ENCODE data around the gene EXOC4.

EXOC4 gene

DNA sequence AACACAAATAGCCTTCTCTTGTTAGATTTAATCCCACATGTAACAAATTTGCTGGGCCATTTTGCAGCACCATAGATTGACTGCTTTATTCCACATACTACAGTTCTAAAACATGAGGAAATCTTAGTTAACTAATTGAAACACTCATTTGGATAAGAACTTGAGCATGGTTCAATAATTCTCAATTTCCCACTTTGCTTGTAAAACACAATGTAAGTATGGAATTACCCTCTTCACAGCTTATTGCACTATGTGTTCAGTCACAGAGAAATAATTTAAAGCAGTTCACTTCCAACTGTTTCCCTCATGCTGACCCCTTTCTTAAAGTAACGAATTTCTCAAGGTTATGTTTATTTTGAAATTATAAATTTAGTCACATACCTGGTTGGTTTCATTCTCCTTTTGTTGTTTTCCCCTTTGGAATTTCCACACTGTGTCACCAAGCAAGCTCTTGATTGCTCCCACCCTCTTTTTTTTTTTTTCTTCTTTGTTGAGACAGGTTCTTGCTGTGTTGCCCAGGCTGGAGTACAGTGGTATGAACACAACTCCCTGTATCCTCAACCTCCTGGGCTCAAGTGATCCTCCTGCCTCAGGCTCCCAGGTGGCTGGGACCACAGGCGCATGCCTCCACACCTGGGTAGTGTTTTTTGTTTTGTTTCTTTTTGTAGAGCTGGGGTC is 425.4 kb downstream of the EXOC4 start (continued):
- peak; percentile 93 for TF ChIP-seq PRDM4 (tag by site-specific recombination; IDR thresholded peaks at IDR 0.05)
- TF ChIP-seq TRIM28 (IDR thresholded peaks at IDR 0.05; ENCODE audit: borderline replicate concordance, low read length): no peak
- no peak for TF ChIP-seq ZNF48 (tag by site-specific recombination; IDR thresholded peaks at IDR 0.05)
- TF ChIP-seq ZNF24 (tag by site-specific recombination; IDR thresholded peaks at IDR 0.05): no peak
- TF ChIP-seq, protein P1, sequence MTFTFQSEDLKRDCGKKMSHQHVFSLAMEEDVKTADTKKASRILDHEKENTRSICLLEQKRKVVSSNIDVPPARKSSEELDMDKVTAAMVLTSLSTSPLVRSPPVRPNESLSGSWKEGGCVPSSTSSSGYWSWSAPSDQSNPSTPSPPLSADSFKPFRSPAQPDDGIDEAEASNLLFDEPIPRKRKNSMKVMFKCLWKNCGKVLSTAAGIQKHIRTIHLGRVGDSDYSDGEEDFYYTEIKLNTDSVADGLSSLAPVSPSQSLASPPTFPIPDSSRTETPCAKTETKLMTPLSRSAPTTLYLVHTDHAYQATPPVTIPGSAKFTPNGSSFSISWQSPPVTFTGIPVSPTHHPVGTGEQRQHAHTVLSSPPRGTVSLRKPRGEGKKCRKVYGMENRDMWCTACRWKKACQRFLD (tag by site-specific recombination; IDR thresholded peaks at IDR 0.05): no peak
- peak; percentile 39; the same call in 1 of the 2 replicates for TF ChIP-seq ZEB2 (tag by site-specific recombination; IDR thresholded peaks at IDR 0.05)
- no peak for TF ChIP-seq ZNF670 (tag by site-specific recombination; IDR thresholded peaks at IDR 0.05; ENCODE audit: low read depth)
- peak; percentile 94 for TF ChIP-seq PRDM6 (tag by site-specific recombination; IDR thresholded peaks at IDR 0.05)
- no peak for TF ChIP-seq EGR2 (tag by site-specific recombination; IDR thresholded peaks at IDR 0.05; ENCODE audit: low read depth)
- TF ChIP-seq, protein P2, sequence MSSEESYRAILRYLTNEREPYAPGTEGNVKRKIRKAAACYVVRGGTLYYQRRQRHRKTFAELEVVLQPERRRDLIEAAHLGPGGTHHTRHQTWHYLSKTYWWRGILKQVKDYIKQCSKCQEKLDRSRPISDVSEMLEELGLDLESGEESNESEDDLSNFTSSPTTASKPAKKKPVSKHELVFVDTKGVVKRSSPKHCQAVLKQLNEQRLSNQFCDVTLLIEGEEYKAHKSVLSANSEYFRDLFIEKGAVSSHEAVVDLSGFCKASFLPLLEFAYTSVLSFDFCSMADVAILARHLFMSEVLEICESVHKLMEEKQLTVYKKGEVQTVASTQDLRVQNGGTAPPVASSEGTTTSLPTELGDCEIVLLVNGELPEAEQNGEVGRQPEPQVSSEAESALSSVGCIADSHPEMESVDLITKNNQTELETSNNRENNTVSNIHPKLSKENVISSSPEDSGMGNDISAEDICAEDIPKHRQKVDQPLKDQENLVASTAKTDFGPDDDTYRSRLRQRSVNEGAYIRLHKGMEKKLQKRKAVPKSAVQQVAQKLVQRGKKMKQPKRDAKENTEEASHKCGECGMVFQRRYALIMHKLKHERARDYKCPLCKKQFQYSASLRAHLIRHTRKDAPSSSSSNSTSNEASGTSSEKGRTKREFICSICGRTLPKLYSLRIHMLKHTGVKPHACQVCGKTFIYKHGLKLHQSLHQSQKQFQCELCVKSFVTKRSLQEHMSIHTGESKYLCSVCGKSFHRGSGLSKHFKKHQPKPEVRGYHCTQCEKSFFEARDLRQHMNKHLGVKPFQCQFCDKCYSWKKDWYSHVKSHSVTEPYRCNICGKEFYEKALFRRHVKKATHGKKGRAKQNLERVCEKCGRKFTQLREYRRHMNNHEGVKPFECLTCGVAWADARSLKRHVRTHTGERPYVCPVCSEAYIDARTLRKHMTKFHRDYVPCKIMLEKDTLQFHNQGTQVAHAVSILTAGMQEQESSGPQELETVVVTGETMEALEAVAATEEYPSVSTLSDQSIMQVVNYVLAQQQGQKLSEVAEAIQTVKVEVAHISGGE (tag by site-specific recombination; conservative IDR thresholded peaks at IDR 0.05; ENCODE audit: low read depth): no peak
- no peak for TF ChIP-seq HOXD13 (CRISPR knock-in tag; IDR thresholded peaks at IDR 0.05; ENCODE audit: borderline replicate concordance)
- TF ChIP-seq OSR2 (tag by site-specific recombination; IDR thresholded peaks at IDR 0.05): peak; percentile 60; the same call in 1 of the 2 replicates
- peak; percentile 69; the same call in 1 of the 2 replicates for TF ChIP-seq ZNF121 (tag by site-specific recombination; IDR thresholded peaks at IDR 0.05)
- no peak for TF ChIP-seq ZNF626 (tag by site-specific recombination; IDR thresholded peaks at IDR 0.05)
- no peak for TF ChIP-seq ZNF692 (tag by site-specific recombination; IDR thresholded peaks at IDR 0.05)
- TF ChIP-seq FEZF1 (tag by site-specific recombination; IDR thresholded peaks at IDR 0.05): peak; percentile 63
- TF ChIP-seq, protein P3, sequence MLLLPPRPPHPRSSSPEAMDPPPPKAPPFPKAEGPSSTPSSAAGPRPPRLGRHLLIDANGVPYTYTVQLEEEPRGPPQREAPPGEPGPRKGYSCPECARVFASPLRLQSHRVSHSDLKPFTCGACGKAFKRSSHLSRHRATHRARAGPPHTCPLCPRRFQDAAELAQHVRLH (tag by site-specific recombination; IDR thresholded peaks at IDR 0.05): peak; percentile 48; the same call in 1 of the 2 replicates
- TF ChIP-seq ZBTB10 (tag by site-specific recombination; IDR thresholded peaks at IDR 0.05): no peak
- 0 out of 2 replicates have a peak, but pooled peaks have one; percentile 28 for TF ChIP-seq IKZF3 (tag by site-specific recombination; IDR thresholded peaks at IDR 0.05)
